ENCODE results near the gene ABR. TPM values are rescaled to one million over a fixed set of nuclear protein-coding genes. Genes with fewer than 3 reads are reported as not detected.

ABR gene
- total and polyA plus RNA-seq, 9 donors: 25.0 to 94.6 (median 60.2) TPM

GRCh38 chr17:1009229-1010085, 170.3 kb downstream of the ABR start:
- no peak for TF ChIP-seq POLR2A (IDR thresholded peaks at IDR 0.05)
- TF ChIP-seq CTCF (IDR thresholded peaks at IDR 0.05): no peak
- no peak for TF ChIP-seq EP300 (IDR thresholded peaks at IDR 0.05)
- H3K4me3 ChIP-seq: no peak overlapping the region
- no peak overlapping the region for H3K27ac ChIP-seq
- intact Hi-C loops (cut with DNase I): loop anchor here in 1 of 4 donors (5.0 kb wide), 1 partner anchor 38 kb away; no protein-coding TSS in a partner anchor
- H3K9me3 ChIP-seq: no peaks in the 10 kb centered on the region
- 65 to 75% (median 68%) methylated on average over 19 of the region's 19 CpGs for WGBS, 3 donors
- H3K36me3 ChIP-seq: no peaks in the 10 kb centered on the region
- DNase-seq: peak in 1 of 5 donors; percentile 7
- H3K27me3 ChIP-seq: no peaks in the 10 kb centered on the region
- H3K4me1 ChIP-seq (ENCODE audit: insufficient read depth): peaks cover 16% of the 10 kb centered on the region

GRCh38 chr17:1008008-1008761, 171.6 kb downstream of the ABR start:
- Histone ChIP-seq H3K27me3 (no peaks in the 10 kb centered on the region), H3K36me3 (no peaks in the 10 kb centered on the region), H3K27ac (peak overlapping the region; percentile 28 to 62), H3K9me3 (no peaks in the 10 kb centered on the region), H3K4me3 (no peak overlapping the region), H3K4me1 (ENCODE audit: insufficient read depth) (peaks cover 20% of the 10 kb centered on the region)
- TF ChIP-seq EP300 (IDR thresholded peaks at IDR 0.05) (no peak), POLR2A (IDR thresholded peaks at IDR 0.05) (no peak), CTCF (IDR thresholded peaks at IDR 0.05) (no peak)
- intact Hi-C loops (cut with DNase I): loop anchor here in 1 of 4 donors (5.0 kb wide), 1 partner anchor 39 kb away; no protein-coding TSS in a partner anchor
- DNase-seq: peak in 3 of 5 donors; percentile 18 to 77 (median 58)
- 55 to 73% (median 59%) methylated on average over 21 of the region's 21 CpGs for WGBS, 3 donors

GRCh38 chr17:1007310-1008007, 172.3 kb downstream of the ABR start:
- TF ChIP-seq POLR2A (IDR thresholded peaks at IDR 0.05): no peak
- TF ChIP-seq EP300 (IDR thresholded peaks at IDR 0.05): no peak
- TF ChIP-seq CTCF (IDR thresholded peaks at IDR 0.05): no peak
- H3K4me1 ChIP-seq (ENCODE audit: insufficient read depth): peaks cover 22% of the 10 kb centered on the region
- H3K27ac ChIP-seq: peak overlapping the region; percentile 28 to 62
- H3K9me3 ChIP-seq: no peaks in the 10 kb centered on the region
- H3K27me3 ChIP-seq: no peaks in the 10 kb centered on the region
- intact Hi-C loops (cut with DNase I): loop anchor here in 1 of 4 donors (5.0 kb wide), 1 partner anchor 40 kb away; no protein-coding TSS in a partner anchor
- H3K4me3 ChIP-seq: no peak overlapping the region
- WGBS, 3 donors: 82 to 90% (median 85%) methylated on average over 16 of the region's 16 CpGs
- no peaks in the 10 kb centered on the region for H3K36me3 ChIP-seq
- DNase-seq: no peak

- TF ChIP-seq CTCF (IDR thresholded peaks at IDR 0.05): no peak
- no peak overlapping the region for H3K4me3 ChIP-seq
- H3K27ac ChIP-seq: peak overlapping the region; percentile 52 to 68
- WGBS, 3 donors: 67 to 79% (median 72%) methylated on average over 16 of the region's 16 CpGs
- peaks cover 22% of the 10 kb centered on the region for H3K4me1 ChIP-seq (ENCODE audit: insufficient read depth)
- H3K36me3 ChIP-seq: no peaks in the 10 kb centered on the region
- H3K9me3 ChIP-seq: no peaks in the 10 kb centered on the region
- intact Hi-C loops (cut with DNase I): loop anchor here in 1 of 4 donors (5.0 kb wide), 1 partner anchor 41 kb away; no protein-coding TSS in a partner anchor
- no peaks in the 10 kb centered on the region for H3K27me3 ChIP-seq
- no peak for DNase-seq
Measured at GRCh38 chr17:1006054-1006453, 173.7 kb downstream of the ABR start.
